NK-92 (cell line): ENCODE measurements around the gene MFAP2.
"Not testable (repeated sequence)": the region's sequence is repeated elsewhere in the genome, so short reads cannot be mapped to it uniquely, and the experiment has no call there.

Source experiments
- DNase-seq: peaks from one replicate; lab custom pipeline; 2025; ENCODE audit not compliant: unreplicated experiment; lab: John Stamatoyannopoulos, UW

MFAP2 gene

DNA sequence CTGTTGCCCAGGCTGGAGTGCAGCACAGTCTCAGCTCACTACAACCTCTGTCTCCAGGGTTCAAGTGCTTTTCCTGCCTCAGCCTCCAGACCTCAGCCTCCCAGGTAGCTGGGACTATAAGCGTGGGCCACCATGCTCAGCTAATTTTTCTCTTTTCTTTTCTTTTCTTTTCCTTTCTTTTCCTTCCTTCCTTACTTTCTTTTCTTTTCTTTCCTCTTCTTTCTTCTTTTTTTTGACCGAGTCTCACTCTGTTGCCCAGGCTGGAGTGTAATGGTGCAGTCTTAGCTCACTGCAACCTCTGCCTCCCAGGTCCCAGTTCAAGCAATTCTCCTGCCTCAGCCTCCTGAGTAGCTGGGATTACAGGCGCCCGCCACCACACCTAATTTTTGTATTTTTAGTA lies 16.3 kb downstream of the MFAP2 start:
- not testable (repeated sequence) for DNase-seq

DNA sequence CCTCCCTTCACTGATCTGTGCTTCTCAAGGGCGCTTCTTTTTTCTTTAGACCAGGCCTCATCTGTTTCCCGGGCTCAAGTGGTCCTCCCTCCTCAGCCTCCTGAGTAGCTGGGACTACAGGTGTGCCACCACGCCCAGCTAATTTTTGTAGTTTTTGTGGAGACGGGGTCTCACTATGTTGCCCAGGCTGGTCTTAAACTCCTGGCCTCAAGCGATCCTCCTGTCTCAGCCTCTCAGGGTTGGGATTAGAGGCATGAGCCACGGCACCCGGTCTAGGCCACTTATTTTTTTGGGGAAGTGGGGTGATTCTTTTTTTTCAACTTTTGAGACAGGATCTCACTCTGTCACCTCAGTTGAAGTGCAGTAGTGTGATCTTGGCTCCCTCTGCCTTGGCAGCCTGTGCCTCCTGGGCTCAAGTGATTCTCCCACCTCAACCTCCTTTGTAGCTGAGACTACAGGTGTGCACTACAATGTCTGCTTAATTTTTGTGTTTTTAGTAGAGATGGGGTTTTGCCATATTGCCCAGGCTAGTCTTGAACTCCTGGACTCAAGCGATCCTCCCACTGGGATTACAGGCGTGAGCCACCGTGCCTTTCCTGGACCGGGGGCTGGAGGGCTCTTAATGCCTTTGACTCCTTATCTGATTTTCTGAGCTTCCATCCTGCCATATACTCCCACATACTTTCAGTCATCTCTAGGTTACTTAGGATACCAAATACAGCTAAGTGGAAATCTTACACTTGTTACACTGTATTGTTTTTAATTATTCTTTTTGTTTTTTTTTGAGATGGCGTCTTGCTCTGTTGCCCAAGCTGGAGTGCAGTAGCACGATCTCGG lies 18.9 kb downstream of the MFAP2 start:
- DNase-seq = no peak

DNA sequence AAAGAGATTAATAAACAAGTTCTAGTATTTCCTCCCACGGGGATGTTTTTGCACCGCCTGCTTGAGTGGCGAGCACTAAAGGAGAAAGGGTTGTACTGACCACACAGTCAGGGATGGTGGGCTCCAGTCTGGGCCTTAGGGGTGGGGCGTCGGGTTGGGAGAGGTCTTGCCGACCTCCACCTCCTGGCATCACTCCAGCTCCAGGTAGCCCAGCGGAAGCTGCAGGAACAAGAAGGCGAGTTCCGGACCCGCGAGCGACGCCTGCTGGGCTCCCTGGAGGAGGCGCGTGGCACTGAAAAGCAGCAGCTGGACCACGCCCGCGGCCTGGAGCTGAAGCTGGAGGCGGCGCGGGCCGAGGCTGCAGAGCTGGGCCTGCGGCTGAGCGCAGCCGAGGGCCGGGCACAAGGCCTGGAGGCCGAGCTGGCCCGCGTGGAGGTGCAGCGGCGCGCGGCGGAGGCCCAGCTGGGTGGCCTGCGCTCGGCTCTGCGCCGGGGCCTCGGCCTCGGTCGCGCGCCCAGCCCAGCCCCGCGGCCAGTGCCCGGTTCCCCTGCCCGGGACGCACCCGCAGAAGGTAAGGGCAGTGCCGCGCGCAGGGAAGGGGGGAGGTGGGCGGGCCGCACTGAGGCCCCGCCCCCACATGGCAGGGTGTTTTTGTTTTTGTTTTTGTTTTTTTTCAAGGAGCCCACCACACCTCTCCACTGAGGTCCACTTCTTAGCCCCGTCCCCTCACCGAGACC lies 19.7 kb downstream of the MFAP2 start:
- no peak for DNase-seq

DNA sequence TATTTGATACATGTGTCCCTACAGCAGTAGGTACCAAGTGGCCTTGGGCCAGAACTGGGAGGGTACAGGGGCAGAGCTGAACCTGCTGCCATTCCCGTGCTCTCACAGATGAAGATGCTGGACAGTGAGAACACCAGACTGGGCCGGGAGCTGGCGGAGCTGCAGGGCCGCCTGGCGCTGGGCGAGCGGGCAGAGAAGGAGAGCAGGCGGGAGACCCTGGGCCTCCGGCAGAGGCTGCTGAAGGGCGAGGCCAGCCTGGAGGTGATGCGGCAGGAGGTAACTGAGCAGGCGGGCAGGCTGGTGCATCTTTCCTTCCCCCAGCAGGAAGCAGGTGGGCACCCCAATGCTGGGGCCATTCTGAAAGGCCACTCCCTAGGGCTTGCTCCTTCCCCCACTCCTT lies 21.9 kb downstream of the MFAP2 start:
- DNase-seq = no peak

DNA sequence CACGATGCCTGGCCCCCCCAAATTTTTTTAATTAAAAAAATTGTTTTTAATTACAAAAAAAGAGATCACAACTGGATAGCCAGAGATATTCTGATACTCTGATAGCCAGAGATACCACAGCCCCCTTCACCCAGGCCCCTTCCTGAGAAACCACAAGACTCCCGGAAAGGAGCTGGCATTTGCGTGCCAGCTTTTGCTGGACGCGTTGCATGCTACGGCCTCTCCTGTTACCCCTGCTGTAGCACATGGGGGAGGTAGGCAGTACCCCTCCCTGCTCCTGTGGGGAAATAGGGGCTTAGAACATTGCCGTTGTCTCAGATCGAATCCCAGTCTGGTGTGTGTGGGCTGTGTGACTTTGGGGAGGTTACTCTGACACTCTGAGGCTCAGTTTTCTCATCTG lies 22.7 kb downstream of the MFAP2 start:
- DNase-seq = no peak

DNA sequence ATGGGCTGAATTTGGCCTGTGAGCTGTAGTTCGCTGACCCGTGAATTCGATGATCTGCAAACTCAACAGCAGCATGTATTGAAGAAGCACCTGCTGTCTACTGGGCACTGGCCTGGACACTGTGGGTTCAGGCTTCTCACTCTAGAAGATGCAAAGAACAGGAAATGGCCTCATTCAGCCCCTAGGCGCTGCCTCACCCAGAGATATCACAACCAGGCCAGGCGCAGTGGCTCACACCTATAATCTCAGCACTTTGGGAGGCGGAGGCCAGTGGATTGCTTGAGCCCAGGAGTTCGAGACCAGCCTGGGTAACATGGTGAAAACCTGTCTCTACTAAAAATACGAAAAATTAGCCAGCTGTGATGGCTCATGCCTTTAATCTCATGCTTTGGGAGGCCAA lies 23.6 kb downstream of the MFAP2 start:
- DNase-seq = no peak

DNA sequence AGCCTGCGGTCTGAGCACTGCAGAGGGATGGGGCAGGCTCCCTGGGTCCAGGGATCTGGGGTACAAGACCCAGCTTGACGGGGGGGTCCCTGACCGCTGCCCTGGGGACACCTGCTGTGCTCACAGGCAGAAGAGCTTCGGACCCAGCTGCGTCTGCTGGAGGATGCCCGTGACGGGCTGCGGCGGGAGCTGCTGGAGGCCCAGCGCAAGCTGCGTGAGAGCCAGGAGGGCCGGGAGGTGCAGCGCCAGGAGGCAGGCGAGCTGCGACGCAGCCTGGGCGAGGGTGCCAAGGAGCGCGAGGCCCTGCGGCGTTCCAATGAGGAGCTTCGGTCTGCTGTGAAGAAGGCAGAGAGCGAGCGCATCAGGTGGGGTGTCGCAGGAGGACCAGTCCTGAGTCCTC lies 25.2 kb downstream of the MFAP2 start:
- DNase-seq = no peak

DNA sequence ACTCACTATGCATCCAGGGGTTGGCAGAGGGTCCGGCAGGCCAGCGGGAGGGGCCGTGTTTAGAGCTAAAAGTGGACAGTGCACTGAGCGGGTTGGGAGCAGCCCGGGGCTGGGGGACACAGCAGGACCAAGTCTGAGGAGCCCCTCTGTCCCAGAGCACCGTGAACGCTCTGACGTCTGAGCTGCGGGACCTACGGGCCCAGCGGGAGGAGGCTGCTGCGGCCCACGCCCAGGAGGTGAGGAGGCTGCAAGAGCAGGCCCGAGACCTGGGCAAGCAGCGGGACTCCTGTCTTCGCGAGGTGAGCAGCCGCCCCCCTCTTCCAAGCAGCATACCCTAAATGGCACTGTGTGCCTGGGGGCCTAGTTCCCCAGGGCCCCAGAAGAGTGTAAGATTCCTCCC lies 25.8 kb downstream of the MFAP2 start:
- DNase-seq = no peak

DNA sequence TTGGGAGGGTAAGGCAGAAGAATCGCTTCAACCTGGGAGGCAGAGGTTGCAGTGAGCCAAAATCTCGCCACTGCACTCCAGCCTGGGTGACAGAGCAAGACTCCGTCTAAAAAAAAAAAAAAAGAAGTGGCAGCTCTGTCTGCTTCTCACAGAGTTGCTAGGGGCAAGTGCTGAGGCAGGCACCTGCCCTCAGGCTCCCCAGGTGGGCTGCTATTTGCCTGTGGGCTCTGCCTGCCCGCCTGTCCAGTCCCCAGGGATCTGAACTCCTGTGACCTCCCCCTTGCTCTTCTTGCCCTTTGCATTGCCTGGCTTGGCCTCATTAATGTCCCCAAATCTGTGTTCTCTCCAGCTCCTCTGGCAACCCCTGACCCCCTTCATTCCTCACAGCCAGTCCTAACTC lies 28.0 kb downstream of the MFAP2 start:
- DNase-seq = not testable (repeated sequence)

DNA sequence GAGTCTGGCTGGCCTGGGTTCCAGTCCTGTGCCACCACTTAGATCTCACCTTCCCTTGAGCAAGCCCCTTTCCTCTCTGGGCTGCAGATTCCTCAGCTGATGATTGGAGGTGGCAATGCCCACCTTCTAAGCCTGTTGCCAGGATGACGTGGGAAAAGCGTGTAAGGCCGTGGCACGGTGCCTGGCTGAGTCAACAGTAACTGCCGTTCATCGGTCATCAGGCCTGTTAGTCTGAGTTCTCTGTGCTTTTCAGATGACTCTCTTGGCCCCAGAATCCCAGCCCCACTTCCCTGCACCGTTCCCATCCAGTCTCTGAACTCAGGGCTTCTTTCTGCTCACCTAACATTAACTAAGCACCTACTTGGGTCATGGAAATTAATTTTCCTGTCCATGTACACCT lies 31.4 kb downstream of the MFAP2 start:
- DNase-seq = not testable (repeated sequence)

DNA sequence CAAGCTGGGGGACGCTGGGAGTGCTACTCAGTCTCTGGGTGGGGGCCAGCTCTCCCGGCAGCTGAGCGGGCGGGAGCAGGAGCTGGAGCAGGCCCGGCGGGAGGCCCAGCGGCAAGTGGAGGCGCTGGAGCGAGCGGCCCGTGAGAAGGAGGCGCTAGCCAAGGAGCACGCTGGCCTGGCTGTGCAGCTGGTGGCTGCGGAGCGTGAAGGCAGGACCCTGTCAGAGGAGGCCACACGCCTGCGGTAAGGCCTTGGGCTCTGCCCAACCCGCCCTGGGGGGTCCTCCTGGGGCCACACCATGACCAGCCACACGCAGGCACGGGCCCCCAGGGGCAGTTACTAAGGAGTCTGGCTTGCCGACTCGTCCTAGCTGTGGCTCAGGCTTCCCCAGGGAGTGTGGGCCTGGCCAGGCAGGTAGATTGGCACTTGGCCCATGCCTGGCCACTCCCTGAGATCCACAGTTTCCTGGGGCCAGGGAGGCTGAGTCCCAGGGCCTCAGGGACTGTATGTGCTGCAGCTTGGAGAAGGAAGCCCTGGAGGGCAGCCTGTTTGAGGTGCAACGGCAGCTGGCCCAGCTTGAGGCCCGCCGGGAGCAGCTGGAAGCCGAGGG lies 32.0 kb downstream of the MFAP2 start:
- DNase-seq = not testable (repeated sequence)

DNA sequence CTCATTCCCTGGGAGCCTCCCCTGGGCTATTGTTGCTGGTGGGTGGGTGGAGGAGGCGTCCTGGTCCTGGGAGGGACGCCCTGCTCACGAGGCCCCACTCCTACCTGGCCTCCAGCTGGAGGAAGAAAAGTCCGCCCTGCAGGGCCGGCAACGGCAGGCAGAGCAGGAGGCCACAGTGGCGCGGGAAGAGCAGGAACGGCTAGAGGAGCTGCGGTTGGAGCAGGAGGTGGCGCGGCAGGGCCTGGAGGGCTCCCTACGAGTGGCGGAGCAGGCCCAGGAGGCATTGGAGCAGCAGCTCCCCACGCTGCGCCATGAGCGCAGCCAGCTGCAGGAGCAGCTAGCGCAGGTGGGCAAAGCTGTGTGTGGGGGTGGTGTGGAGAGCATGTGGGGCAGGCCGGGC lies 33.8 kb downstream of the MFAP2 start:
- no peak for DNase-seq

DNA sequence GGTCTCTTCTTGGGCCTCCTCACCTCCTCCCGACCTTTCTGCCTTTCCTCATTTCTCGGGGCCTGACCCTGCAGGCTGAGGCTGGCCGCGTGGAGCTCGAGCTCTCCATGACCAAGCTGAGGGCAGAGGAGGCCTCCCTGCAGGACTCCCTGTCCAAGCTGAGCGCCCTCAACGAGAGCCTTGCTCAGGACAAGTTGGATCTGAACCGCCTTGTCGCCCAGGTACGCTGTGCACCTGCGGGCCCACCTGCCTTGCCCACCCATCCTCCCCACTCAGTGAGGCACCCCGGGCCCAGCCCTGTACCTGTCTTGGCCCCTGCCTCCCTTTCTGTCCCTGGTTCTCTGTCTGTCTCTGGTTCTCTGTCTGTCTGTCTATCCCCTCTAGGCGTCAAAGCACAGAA lies 34.2 kb downstream of the MFAP2 start:
- not testable (repeated sequence) for DNase-seq

DNA sequence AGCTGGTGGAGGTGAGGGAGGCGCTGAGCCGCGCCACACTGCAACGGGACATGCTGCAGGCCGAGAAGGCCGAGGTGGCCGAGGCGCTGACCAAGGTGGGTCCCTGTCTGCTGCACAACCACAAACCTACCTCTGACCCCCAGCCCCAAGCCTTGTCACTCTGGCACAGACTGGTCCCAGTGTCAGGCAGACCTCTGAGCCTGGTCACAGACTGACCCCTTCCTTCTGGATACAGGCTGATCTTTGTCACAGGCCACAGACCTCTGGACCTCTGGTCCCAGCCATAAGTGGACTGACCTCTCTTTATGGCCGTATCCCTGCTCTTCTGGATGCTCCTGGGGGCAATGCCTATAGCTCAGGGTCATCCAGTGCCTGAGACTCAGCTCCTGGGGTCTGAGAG lies 34.9 kb downstream of the MFAP2 start:
- DNase-seq = not testable (repeated sequence)

DNA sequence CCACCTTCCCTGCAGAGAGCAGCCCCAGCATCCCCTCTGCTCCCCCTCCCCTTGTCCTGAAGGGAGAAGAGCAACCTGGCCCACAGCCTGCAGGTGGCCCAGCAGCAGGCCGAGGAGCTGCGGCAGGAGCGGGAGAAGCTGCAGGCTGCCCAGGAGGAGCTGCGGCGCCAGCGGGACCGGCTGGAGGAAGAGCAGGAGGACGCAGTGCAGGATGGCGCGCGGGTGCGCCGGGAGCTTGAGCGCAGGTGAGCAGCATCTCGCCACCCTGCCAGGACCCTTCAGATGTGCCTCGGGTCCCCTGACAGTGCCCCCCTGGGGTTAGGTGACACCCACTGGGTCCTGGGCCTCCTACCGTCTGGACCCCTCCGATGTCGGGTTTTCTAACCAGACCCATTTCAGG lies 36.4 kb downstream of the MFAP2 start:
- no peak for DNase-seq

DNA sequence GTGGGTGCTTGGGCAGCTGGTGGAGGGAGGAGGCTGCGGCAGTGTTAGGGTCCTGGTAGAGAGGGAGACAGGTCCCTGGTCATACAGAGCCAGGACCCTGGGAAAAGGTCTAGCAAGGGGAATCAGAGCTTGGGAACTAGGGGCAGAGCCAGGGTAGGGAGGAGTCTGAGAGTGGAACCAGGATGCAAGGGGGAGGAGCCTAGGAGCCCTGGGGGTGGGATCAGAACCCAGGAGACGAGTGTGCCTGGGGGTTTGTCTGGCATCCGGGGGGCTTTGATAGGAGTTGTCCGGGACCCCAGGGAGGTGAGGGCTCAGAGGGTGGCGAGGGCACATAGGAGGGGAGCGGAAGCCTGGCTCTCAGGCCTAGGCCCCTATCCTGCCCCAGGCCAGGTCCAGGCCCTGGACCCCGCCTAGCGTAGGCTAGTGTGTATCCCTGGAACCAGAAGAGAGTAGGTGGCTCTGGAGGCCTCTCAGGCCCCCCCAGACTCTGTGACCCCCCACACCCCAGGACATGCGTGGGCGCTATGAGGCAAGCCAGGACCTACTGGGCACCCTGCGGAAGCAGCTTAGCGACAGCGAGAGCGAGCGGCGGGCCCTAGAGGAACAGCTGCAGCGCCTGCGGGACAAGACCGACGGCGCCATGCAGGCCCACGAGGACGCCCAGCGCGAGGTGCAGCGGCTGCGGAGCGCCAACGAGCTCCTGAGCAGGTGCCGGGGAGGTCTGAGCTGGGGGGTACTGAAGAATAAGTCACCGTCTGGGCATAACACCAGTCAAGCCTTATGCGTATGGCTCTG lies 40.8 kb downstream of the MFAP2 start:
- not testable (repeated sequence) for DNase-seq

DNA sequence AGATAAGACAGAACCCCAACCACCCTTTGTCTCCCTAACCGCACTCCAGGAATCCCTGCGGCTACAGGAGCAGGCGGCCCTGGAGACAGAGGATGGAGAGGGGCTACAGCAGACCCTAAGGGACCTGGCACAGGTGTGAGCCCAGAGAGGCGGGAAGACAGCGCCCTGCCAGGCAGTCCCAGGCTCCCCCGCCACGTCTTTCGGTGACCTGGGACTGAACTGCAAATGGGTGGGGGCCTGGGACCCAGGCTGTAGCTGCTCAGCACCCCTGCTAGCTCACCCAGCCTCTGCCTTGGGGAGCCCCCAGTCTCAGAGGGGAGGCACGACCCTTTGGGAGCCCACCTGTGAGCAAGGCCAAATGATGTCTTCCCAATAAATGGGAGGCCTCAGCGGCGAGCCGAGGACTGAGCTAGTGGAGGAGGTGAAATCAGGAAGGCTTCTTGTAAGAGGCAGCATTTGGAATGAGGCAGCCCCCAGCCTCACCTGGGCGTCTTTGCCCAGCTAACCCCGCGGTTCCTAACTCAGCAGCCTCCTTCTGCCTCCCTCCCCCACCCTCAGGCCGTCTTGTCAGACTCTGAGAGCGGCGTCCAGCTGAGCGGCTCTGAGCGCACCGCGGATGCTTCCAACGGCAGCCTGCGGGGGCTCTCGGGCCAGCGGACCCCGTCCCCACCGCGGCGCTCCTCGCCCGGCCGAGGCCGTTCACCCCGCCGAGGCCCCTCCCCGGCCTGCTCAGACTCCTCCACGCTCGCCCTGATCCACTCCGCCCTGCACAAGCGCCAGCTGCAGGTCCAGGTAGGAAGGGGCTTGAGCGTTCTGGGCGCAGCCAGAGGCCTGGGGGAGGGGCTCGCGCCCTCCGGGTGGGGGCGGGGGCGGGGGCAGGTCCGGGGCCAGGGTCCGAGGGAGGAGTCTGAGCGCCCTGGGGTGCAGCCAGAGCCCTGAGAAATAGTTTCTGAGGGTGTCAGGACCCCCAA lies 41.8 kb downstream of the MFAP2 start:
- DNase-seq = no peak

DNA sequence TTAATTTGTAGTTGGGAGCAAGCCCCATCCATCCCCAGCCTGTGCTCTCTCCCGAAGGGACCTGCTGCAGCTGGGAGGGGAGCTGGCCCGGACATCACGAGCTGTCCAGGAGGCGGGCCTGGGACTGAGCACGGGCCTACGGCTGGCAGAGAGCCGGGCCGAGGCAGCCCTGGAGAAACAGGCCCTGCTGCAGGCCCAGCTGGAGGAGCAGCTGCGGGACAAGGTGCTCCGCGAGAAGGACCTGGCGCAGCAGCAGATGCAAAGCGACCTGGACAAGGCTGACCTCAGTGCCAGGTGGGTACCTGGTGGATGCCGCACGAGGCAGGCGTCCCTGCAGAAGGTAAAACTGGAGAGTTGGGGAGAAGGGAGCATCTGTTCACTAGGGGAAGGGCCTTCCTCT lies 43.8 kb downstream of the MFAP2 start:
- DNase-seq = not testable (repeated sequence)

DNA sequence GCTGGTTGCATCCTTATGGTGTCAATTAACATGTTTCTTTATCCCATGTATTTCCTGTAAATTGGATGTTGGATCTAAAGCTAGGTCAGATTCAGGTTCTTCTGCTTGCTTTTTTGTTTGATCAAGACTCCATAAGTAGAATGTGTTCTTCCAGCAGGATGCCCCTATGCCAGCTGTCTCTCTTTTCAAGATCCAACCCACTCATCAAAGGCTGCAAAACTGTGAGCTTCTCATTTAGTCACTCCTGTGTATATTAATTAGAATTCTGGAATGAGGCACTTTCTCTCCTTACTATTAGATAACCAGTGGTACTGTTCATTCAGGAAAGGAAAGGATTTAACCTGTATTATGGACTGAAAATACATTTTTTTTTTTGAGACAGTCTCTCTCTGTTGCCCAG lies 46.5 kb downstream of the MFAP2 start:
- DNase-seq = not testable (repeated sequence)
